OCI-LY3 (cell line): Measurements from ENCODE around the gene MATK.

Experiments
- H2AFZ ChIP-seq: fragments of 200-600, 300-600 bp; shearing (Covaris generic); 2 replicates; pipeline ENCODE4 v1.6.0; 2014; ENCODE audit warnings: antibody characterized with exemption, low read depth, low read length
- H3K27ac ChIP-seq: fragments of 200-600, 300-600 bp; sonication (generic); 2 replicates; pipeline ENCODE4 v1.5.1; 2014; ENCODE audit warnings: mild to moderate bottlenecking, low read length, moderate library complexity, mixed read lengths
- H3K27me3 ChIP-seq: fragments of 200-600, 300-600 bp; sonication (generic); 2 replicates; pipeline ENCODE4 v1.6.1; 2014; ENCODE audit warnings: low read depth, low read length, mixed read lengths
- H3K36me3 ChIP-seq: fragments of 200-600, 300-600 bp; sonication (generic); replicated peaks from 2 replicates; pipeline ENCODE3; 2014; ENCODE audit warnings: low read depth, low read length, mixed read lengths
- H3K4me1 ChIP-seq: fragments of 300-600, 200-600 bp; sonication (generic); 2 replicates; pipeline ENCODE4 v1.6.1; 2014; ENCODE audit warnings: low read length, mixed read lengths
- H3K4me2 ChIP-seq: fragments of 200-600, 300-600 bp; sonication (generic); 2 replicates; pipeline ENCODE4 v1.6.1; 2014; ENCODE audit warnings: low read length, mixed read lengths
- H3K4me3 ChIP-seq: fragments of 300-600, 200-600 bp; sonication (generic); 2 replicates; pipeline ENCODE4 v1.5.1; 2014; ENCODE audit warnings: antibody characterized with exemption, mild to moderate bottlenecking, low read length, moderate library complexity
- H3K79me2 ChIP-seq: fragments of 300-600, 200-600 bp; shearing (Covaris generic); 2 replicates; pipeline ENCODE4 v1.6.1; 2014; ENCODE audit warnings: mild to moderate bottlenecking, low read length, mixed read lengths
- H3K9ac ChIP-seq: fragments of 300-600, 200-600 bp; shearing (Covaris generic); 2 replicates; pipeline ENCODE4 v1.6.0; 2014; ENCODE audit warnings: mild to moderate bottlenecking, low read length, moderate library complexity
- H3K9me3 ChIP-seq: fragments of 200-600, 300-600 bp; shearing (Covaris generic); 2 replicates; pipeline ENCODE4 v1.6.1; 2014; ENCODE audit warnings: low read length, mixed read lengths; ENCODE audit not compliant: insufficient read depth
- H4K20me1 ChIP-seq: fragments of 200-600, 300-600 bp; sonication (generic); 2 replicates; pipeline ENCODE4 v1.6.1; 2016; ENCODE audit warnings: low read length, mixed read lengths; ENCODE audit not compliant: insufficient read depth
- CTCF ChIP-seq: fragments of 200-600, 300-600 bp; sonication (generic); IDR thresholded peaks from 2 replicates; pipeline ENCODE4 v1.5.1; 2014; ENCODE audit warnings: antibody characterized with exemption, low read length, low read depth
- EZH2phosphoT487 ChIP-seq: fragments of 200-600 bp; shearing (Covaris generic); IDR thresholded peaks from 2 replicates; pipeline ENCODE4 v1.6.1; 2018; ENCODE audit warnings: antibody characterized with exemption, mixed run types, low read depth

Gene MATK

GRCh38 chr19:3738477-3739220, 47.5 kb downstream of the MATK start:
- no peak for TF ChIP-seq EZH2phosphoT487
- no peak for TF ChIP-seq CTCF
- H4K20me1 ChIP-seq = no peaks in the 10 kb centered on the region
- H3K9me3 ChIP-seq = no peaks in the 10 kb centered on the region
- H3K4me2 ChIP-seq = no peak overlapping the region
- no peaks in the 10 kb centered on the region for H3K27me3 ChIP-seq
- no peak overlapping the region for H2AFZ ChIP-seq
- H3K9ac ChIP-seq = no peak overlapping the region
- H3K27ac ChIP-seq = no peak overlapping the region
- no peak overlapping the region for H3K4me3 ChIP-seq
- no peaks in the 10 kb centered on the region for H3K79me2 ChIP-seq
- no peaks in the 10 kb centered on the region for H3K4me1 ChIP-seq
- no peaks in the 10 kb centered on the region for H3K36me3 ChIP-seq

- H3K9ac ChIP-seq = no peak overlapping the region
- H3K36me3 ChIP-seq = no peaks in the 10 kb centered on the region
- H3K4me2 ChIP-seq = no peak overlapping the region
- H3K27ac ChIP-seq = no peak overlapping the region
- H3K4me3 ChIP-seq = no peak overlapping the region
- no peak overlapping the region for H2AFZ ChIP-seq
- H3K27me3 ChIP-seq = no peaks in the 10 kb centered on the region
- H3K4me1 ChIP-seq = no peaks in the 10 kb centered on the region
- H4K20me1 ChIP-seq = no peaks in the 10 kb centered on the region
- TF ChIP-seq EZH2phosphoT487 (no peak), CTCF (no peak)
- no peaks in the 10 kb centered on the region for H3K9me3 ChIP-seq
- H3K79me2 ChIP-seq = no peaks in the 10 kb centered on the region
Measured at GRCh38 chr19:3737487-3738205, 48.5 kb downstream of the MATK start.

GRCh38 chr19:3736106-3736724, 50.0 kb downstream of the MATK start:
- Histone ChIP-seq H3K4me1 (no peaks in the 10 kb centered on the region), H3K9me3 (no peaks in the 10 kb centered on the region), H3K4me2 (no peak overlapping the region), H3K4me3 (no peak overlapping the region), H3K27me3 (no peaks in the 10 kb centered on the region), H3K79me2 (no peaks in the 10 kb centered on the region), H2AFZ (no peak overlapping the region), H3K9ac (no peak overlapping the region), H3K36me3 (no peaks in the 10 kb centered on the region), H3K27ac (no peak overlapping the region), H4K20me1 (no peaks in the 10 kb centered on the region)
- no peak for TF ChIP-seq CTCF
- no peak for TF ChIP-seq EZH2phosphoT487

DNA sequence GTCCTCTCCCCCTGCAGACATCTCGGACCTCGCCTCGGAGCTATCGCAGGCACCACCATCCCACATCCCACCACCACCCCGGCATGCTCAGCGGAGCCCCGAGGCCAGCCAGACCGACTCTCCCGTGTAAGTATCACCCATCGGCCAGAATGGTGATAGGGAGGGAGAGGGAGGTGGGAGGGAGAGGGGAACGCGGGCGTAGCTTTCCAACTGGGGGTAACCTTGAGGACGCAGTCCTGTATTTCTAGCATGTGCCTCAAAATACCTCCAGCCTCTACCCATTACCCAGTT, 51.9 kb downstream of the MATK start:
- no peak overlapping the region for H3K4me3 ChIP-seq
- no peak overlapping the region for H2AFZ ChIP-seq
- H3K4me2 ChIP-seq = no peak overlapping the region
- no peaks in the 10 kb centered on the region for H3K79me2 ChIP-seq
- no peaks in the 10 kb centered on the region for H4K20me1 ChIP-seq
- H3K36me3 ChIP-seq = no peaks in the 10 kb centered on the region
- H3K27ac ChIP-seq = no peak overlapping the region
- H3K9me3 ChIP-seq = no peaks in the 10 kb centered on the region
- no peaks in the 10 kb centered on the region for H3K4me1 ChIP-seq
- no peak for TF ChIP-seq EZH2phosphoT487
- TF ChIP-seq CTCF = no peak
- H3K9ac ChIP-seq = no peak overlapping the region
- no peaks in the 10 kb centered on the region for H3K27me3 ChIP-seq
